ENCODE results near the gene IGLON5.

The IGLON5 gene

GRCh38 chr19:51366389-51367254, 55.2 kb downstream of the IGLON5 start:
- TF ChIP-seq CTCF (IDR thresholded peaks at IDR 0.05; ENCODE audit: extremely low read depth, missing control alignments): no peak
- DNase-seq (ENCODE audit: low spot score): peak; percentile 95

GRCh38 chr19:51367255-51367564, 55.8 kb downstream of the IGLON5 start:
- no peak for TF ChIP-seq CTCF (IDR thresholded peaks at IDR 0.05; ENCODE audit: extremely low read depth, missing control alignments)
- no peak for DNase-seq (ENCODE audit: low spot score)

GRCh38 chr19:51367565-51368365, 56.3 kb downstream of the IGLON5 start:
- TF ChIP-seq CTCF (IDR thresholded peaks at IDR 0.05; ENCODE audit: extremely low read depth, missing control alignments): no peak
- peak; percentile 98 for DNase-seq (ENCODE audit: low spot score)

- no peak for TF ChIP-seq CTCF (IDR thresholded peaks at IDR 0.05; ENCODE audit: extremely low read depth, missing control alignments)
- no peak for DNase-seq (ENCODE audit: low spot score)
These were observed 57.2 kb downstream of the IGLON5 start, which contains the start of gene CLDND2 for GRCh38 chr19:51368366-51369282. TSS of gene CLDND2 (minus strand) at chr19:51369003. CDS start at chr19:51368577, 426 bp downstream.

- DNase-seq (ENCODE audit: low spot score): no peak
- TF ChIP-seq CTCF (IDR thresholded peaks at IDR 0.05; ENCODE audit: extremely low read depth, missing control alignments): no peak
These were observed 58.8 kb downstream of the IGLON5 start for GRCh38 chr19:51370230-51370629.

GRCh38 chr19:51371186-51371690, 59.8 kb downstream of the IGLON5 start:
- no peak for TF ChIP-seq CTCF (IDR thresholded peaks at IDR 0.05; ENCODE audit: extremely low read depth, missing control alignments)
- DNase-seq (ENCODE audit: low spot score): no peak

Data from GM20000 (cell line).